ENCODE data around the gene FBXL16. TPM values are rescaled to one million over a fixed set of nuclear protein-coding genes. Genes with fewer than 3 reads are reported as not detected.

Gene FBXL16
- total RNA-seq, 4 donors from 2014 or later, result 0.21 to 0.37 TPM; not detected in 2

- no peaks in the 10 kb centered on the region for H3K9me3 ChIP-seq
- DNase-seq, result no peak
- no peak overlapping the region for H3K27ac ChIP-seq
- peaks cover 0 to 12% of the 10 kb centered on the region in 2 donors for H3K4me1 ChIP-seq
- H3K4me3 ChIP-seq, result no peak overlapping the region
- no peaks in the 10 kb centered on the region for H3K36me3 ChIP-seq
- TF ChIP-seq POLR2A (IDR thresholded peaks at IDR 0.05), result peak in 1 of 2 donors; percentile 21
- TF ChIP-seq CTCF (IDR thresholded peaks at IDR 0.05), result no peak
- intact Hi-C loops (cut with DNase I; ENCODE audit: low total_unique reads), result no loop called here
- H3K27me3 ChIP-seq, result peaks cover 23 to 24% of the 10 kb centered on the region in 2 donors
Observed at GRCh38 chr16:695355-696089, 10.1 kb downstream of the FBXL16 start.

GRCh38 chr16:694863-695354, 10.7 kb downstream of the FBXL16 start:
- intact Hi-C loops (cut with DNase I; ENCODE audit: low total_unique reads), result no loop called here
- Histone ChIP-seq H3K27me3 (peaks cover 17 to 24% of the 10 kb centered on the region in 2 donors), H3K36me3 (no peaks in the 10 kb centered on the region), H3K4me1 (peaks cover 0 to 12% of the 10 kb centered on the region in 2 donors), H3K4me3 (no peak overlapping the region), H3K27ac (no peak overlapping the region), H3K9me3 (no peaks in the 10 kb centered on the region)
- no peak for DNase-seq
- TF ChIP-seq POLR2A (IDR thresholded peaks at IDR 0.05) (no peak), CTCF (IDR thresholded peaks at IDR 0.05) (no peak)

- Histone ChIP-seq H3K4me3 (no peak overlapping the region), H3K36me3 (no peaks in the 10 kb centered on the region), H3K9me3 (no peaks in the 10 kb centered on the region), H3K4me1 (peaks cover 3 to 18% of the 10 kb centered on the region in 2 donors), H3K27me3 (peaks cover 17 to 24% of the 10 kb centered on the region in 2 donors), H3K27ac (no peak overlapping the region)
- DNase-seq, result no peak
- TF ChIP-seq POLR2A (IDR thresholded peaks at IDR 0.05) (no peak), CTCF (IDR thresholded peaks at IDR 0.05) (no peak)
- intact Hi-C loops (cut with DNase I; ENCODE audit: low total_unique reads), result no loop called here
Observed at GRCh38 chr16:694187-694862, 11.3 kb downstream of the FBXL16 start.

GRCh38 chr16:693766-694165, 11.8 kb downstream of the FBXL16 start:
- H3K27me3 ChIP-seq, result peaks cover 17 to 24% of the 10 kb centered on the region in 2 donors
- no peak overlapping the region for H3K27ac ChIP-seq
- intact Hi-C loops (cut with DNase I; ENCODE audit: low total_unique reads), result no loop called here
- H3K36me3 ChIP-seq, result no peaks in the 10 kb centered on the region
- TF ChIP-seq POLR2A (IDR thresholded peaks at IDR 0.05) (no peak), CTCF (IDR thresholded peaks at IDR 0.05) (no peak)
- H3K4me1 ChIP-seq, result peaks cover 7 to 23% of the 10 kb centered on the region in 2 donors
- no peak for DNase-seq
- H3K9me3 ChIP-seq, result no peaks in the 10 kb centered on the region
- H3K4me3 ChIP-seq, result no peak overlapping the region

GRCh38 chr16:693364-693763, 12.2 kb downstream of the FBXL16 start:
- peaks cover 7 to 26% of the 10 kb centered on the region in 2 donors for H3K4me1 ChIP-seq
- TF ChIP-seq POLR2A (IDR thresholded peaks at IDR 0.05) (no peak), CTCF (IDR thresholded peaks at IDR 0.05) (no peak)
- no peak overlapping the region for H3K4me3 ChIP-seq
- no peak for DNase-seq
- H3K27ac ChIP-seq, result no peak overlapping the region
- no peaks in the 10 kb centered on the region for H3K36me3 ChIP-seq
- intact Hi-C loops (cut with DNase I; ENCODE audit: low total_unique reads), result no loop called here
- peaks cover 17 to 24% of the 10 kb centered on the region in 2 donors for H3K27me3 ChIP-seq
- H3K9me3 ChIP-seq, result no peaks in the 10 kb centered on the region
